ENCODE results near the gene RFC5. TPM values are rescaled to one million over a fixed set of nuclear protein-coding genes. Genes with fewer than 3 reads are reported as not detected.

The RFC5 gene
- total RNA-seq, 1 donor from 2014 or later: 73.8 TPM

DNA sequence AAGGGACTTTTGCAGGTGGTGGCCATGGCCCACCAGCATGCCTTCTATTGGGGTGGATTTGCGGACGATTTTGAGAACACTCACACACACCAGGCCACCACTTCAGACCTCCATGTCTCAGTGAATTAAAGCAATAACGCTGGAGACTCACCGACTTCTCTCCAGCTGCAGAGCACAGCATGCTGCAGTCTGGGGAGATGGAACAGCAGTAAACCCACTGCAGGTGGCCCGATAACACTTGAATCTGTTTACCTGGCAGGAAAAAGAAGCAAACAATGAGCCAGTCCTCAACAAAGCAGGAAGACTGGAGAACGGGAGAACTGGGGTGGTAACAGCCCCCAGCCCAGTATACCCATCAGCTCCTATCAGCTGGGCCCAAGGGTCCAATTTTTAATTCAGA is 21.6 kb downstream of the RFC5 start:
- no peak for DNase-seq (ENCODE audit: low spot score)
- Mint-ChIP-seq H3K4me3 (no peak overlapping the region), H3K4me1 (ENCODE audit: low read depth) (peaks cover 60% of the 10 kb centered on the region), H3K36me3 (ENCODE audit: low read depth) (peaks cover 76% of the 10 kb centered on the region), H3K27ac (peak overlapping the region; percentile 75), H3K9me3 (no peaks in the 10 kb centered on the region), H3K27me3 (ENCODE audit: insufficient read depth) (no peaks in the 10 kb centered on the region)
- intact Hi-C loops (cut with micrococcal nuclease): loop anchor here (10.0 kb wide), 2 partner anchors 1113 to 1977 kb away; no protein-coding TSS in a partner anchor

DNA sequence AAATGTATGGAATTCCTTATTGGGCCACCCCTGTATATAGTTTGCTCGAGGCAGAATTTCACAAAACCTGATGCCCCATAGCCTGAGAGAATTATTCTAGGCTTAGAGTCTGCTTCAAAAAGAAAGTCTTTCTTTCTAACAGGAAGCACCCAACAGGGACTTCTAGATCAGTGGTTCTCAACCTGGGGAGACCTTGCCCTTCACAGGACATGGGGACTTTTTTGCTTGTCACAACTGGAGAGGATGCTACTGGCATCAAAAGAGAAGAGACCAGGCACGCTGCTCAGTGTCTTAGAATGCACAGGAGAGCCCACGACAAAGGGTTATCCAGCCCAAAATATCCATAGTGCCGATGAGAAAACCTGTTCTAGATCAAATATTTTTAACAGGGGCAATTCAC is 25.6 kb downstream of the RFC5 start:
- peak overlapping the region; percentile 89 for H3K27ac Mint-ChIP-seq
- no peak overlapping the region for H3K4me3 Mint-ChIP-seq
- intact Hi-C loops (cut with micrococcal nuclease): loop anchor here (10.0 kb wide), 1 partner anchor 263 kb away; no protein-coding TSS in a partner anchor
- no peak for DNase-seq (ENCODE audit: low spot score)
- no peaks in the 10 kb centered on the region for H3K27me3 Mint-ChIP-seq (ENCODE audit: insufficient read depth)
- H3K4me1 Mint-ChIP-seq (ENCODE audit: low read depth): peaks cover 48% of the 10 kb centered on the region
- no peaks in the 10 kb centered on the region for H3K9me3 Mint-ChIP-seq
- H3K36me3 Mint-ChIP-seq (ENCODE audit: low read depth): peaks cover 68% of the 10 kb centered on the region

DNA sequence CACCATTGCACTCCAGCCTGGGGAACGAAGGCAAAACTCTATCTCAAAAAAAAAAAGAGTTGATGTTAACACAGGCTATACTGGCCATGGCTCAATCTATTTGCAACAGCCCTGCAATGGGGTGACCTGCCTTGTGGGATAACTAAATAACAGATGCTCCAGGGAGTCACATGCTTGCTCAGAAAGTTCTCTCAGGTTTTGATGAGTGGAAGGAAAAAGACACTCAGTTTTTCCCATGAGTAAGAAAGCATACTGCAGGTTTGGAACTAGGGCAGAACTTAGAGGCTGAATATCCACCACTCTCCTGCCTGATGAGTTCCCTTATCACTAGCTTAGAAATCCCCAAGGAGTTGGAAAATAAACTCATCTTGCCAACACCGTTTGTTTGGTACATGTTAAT is 27.6 kb downstream of the RFC5 start:
- Mint-ChIP-seq H3K27ac (peak overlapping the region; percentile 95), H3K36me3 (ENCODE audit: low read depth) (peaks cover 58% of the 10 kb centered on the region), H3K4me3 (peak overlapping the region; percentile 72), H3K4me1 (ENCODE audit: low read depth) (peaks cover 47% of the 10 kb centered on the region), H3K9me3 (no peaks in the 10 kb centered on the region), H3K27me3 (ENCODE audit: insufficient read depth) (no peaks in the 10 kb centered on the region)
- intact Hi-C loops (cut with micrococcal nuclease): loop anchor here (1.0 to 10.0 kb wide), 4 partner anchors 8 to 261 kb away; partner anchors contain the start of gene RFC5
- DNase-seq (ENCODE audit: low spot score): no peak

DNA sequence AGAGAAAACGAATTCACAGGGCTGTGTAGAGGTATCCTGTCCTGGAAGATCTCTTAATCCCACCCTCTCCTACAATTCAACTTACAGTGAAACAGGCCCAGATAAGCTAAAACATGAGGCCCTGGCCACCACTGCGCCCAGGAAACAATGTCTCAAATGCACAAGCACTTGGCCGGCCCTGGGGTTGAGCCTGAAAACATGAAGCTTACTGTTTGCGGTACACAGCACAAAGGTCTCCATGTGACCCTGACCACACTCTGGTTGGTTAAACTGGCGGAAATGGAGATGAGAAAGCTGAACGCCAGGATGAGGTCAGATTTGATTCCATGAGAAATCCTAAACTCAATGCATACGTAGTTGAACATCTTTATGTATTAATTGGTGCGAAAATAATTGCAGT is 28.1 kb downstream of the RFC5 start:
- Mint-ChIP-seq H3K27me3 (ENCODE audit: insufficient read depth) (no peaks in the 10 kb centered on the region), H3K4me3 (peak overlapping the region; percentile 72), H3K4me1 (ENCODE audit: low read depth) (peaks cover 43% of the 10 kb centered on the region), H3K27ac (peak overlapping the region; percentile 95), H3K36me3 (ENCODE audit: low read depth) (peaks cover 59% of the 10 kb centered on the region), H3K9me3 (no peaks in the 10 kb centered on the region)
- intact Hi-C loops (cut with micrococcal nuclease): loop anchor here (1.0 to 10.0 kb wide), 4 partner anchors 8 to 260 kb away; partner anchors contain the start of gene RFC5
- no peak for DNase-seq (ENCODE audit: low spot score)

DNA sequence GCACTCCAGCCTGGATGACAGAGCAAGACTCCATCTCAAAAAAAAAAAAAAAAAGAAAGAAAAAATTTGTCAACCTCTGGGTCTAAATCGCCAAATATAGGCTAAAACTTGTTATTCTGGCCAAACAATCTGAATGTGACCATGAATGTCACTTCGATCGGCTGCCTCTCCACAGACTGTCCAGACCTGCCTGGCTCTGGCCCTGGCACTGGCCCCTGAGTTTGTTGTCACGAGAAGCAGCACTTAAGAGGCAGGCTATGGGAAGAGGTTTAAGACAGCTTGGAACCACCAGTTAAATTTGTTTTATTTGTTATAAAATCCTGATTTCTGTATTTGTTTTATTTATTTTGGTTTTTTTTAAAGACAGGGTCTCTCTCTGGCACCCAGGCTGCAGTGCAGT is 29.9 kb downstream of the RFC5 start:
- H3K27me3 Mint-ChIP-seq (ENCODE audit: insufficient read depth): no peaks in the 10 kb centered on the region
- H3K9me3 Mint-ChIP-seq: no peaks in the 10 kb centered on the region
- intact Hi-C loops (cut with micrococcal nuclease): loop anchor here (10.0 kb wide), 1 partner anchor 258 kb away; no protein-coding TSS in a partner anchor
- H3K36me3 Mint-ChIP-seq (ENCODE audit: low read depth): peaks cover 58% of the 10 kb centered on the region
- DNase-seq (ENCODE audit: low spot score): no peak
- H3K4me3 Mint-ChIP-seq: no peak overlapping the region
- peaks cover 43% of the 10 kb centered on the region for H3K4me1 Mint-ChIP-seq (ENCODE audit: low read depth)
- peak overlapping the region; percentile 95 for H3K27ac Mint-ChIP-seq

DNA sequence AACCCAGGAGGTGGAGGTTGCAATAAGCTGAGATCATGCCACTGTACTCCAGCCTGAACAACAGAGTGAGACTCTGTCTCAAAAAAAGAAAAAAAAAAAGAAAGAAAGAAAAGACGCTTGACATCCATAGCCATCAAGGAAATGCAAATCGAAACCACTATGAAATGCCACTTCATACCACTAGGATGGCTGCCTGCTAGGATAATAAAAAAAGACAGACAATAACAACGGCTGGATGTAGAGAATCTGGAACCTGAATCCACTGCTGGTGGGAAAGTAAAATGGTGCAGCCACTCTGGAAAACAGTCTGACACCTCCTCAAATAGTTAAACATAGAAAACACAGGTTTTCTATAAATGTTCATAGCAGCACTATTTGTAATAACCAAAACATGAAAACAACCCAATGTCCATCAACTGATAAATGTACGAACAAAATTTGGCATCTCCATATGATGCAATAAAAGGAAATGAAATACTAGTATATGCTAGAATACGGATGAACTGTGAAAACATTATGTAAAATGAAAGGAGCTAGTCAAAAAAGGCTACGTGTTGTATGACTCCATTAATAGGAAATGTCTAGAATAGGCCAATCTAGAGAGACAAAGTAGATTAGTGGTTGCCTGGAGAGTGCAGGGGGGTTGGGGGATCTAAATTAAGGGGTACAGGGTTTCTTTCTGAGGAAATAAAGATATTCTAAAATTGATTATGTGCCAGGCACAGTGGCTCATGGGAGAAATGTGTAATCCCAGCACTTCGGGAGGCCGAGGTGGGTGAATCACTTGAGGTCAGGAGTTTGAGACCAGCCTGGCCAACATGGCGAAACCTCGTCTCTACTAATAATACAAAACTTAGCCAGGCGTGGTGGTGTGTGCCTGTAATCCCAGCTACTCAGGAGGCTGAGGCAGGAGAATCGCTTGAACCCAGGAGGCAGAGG is 34.7 kb downstream of the RFC5 start:
- DNase-seq (ENCODE audit: low spot score): no peak
- Mint-ChIP-seq H3K27ac (peak overlapping the region; percentile 87), H3K4me1 (ENCODE audit: low read depth) (peaks cover 41% of the 10 kb centered on the region), H3K36me3 (ENCODE audit: low read depth) (peaks cover 43% of the 10 kb centered on the region), H3K27me3 (ENCODE audit: insufficient read depth) (no peaks in the 10 kb centered on the region), H3K9me3 (no peaks in the 10 kb centered on the region), H3K4me3 (no peak overlapping the region)
- intact Hi-C loops (cut with micrococcal nuclease): no loop called here

DNA sequence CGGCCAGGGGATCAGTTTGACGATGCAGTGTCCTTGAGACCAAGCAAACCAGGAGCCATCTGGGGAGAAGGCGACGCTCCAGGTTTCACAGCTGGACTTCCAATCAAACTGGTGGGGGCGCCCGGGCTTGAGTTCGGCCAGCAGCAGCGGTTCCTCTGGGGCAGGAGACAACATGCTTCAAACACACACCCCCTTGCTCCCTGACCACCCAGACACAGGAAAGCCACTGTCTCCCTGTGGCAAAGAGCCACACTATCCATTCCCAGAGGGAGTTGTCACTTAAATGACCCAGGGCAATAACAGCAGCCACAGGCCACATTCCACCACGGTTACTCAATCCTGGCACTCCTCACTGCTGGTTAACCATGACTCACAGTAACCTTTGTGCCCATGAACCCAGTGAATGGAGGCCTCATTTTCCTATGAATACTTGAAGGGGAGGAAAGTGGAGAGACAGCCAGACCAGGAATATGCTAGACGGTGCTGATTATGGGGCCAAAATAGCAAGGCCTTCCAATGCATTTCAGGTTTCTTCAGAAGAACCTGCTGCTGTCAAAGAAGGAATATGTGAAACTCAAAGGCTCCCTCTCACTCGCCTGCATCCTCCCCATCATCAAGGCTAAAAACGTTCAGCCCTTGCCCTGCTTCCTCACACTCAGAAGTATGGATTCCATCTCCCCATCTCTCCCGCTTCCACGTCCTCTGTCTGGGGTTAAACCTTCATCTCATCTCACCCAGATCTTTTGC is 36.0 kb downstream of the RFC5 start:
- Mint-ChIP-seq H3K9me3 (no peaks in the 10 kb centered on the region), H3K4me3 (no peak overlapping the region), H3K36me3 (ENCODE audit: low read depth) (peaks cover 40% of the 10 kb centered on the region), H3K27me3 (ENCODE audit: insufficient read depth) (no peaks in the 10 kb centered on the region), H3K4me1 (ENCODE audit: low read depth) (peaks cover 43% of the 10 kb centered on the region), H3K27ac (peak overlapping the region; percentile 87)
- intact Hi-C loops (cut with micrococcal nuclease): loop anchor here (1.0 kb wide), 3 partner anchors 8 to 17 kb away; no protein-coding TSS in a partner anchor
- no peak for DNase-seq (ENCODE audit: low spot score)

DNA sequence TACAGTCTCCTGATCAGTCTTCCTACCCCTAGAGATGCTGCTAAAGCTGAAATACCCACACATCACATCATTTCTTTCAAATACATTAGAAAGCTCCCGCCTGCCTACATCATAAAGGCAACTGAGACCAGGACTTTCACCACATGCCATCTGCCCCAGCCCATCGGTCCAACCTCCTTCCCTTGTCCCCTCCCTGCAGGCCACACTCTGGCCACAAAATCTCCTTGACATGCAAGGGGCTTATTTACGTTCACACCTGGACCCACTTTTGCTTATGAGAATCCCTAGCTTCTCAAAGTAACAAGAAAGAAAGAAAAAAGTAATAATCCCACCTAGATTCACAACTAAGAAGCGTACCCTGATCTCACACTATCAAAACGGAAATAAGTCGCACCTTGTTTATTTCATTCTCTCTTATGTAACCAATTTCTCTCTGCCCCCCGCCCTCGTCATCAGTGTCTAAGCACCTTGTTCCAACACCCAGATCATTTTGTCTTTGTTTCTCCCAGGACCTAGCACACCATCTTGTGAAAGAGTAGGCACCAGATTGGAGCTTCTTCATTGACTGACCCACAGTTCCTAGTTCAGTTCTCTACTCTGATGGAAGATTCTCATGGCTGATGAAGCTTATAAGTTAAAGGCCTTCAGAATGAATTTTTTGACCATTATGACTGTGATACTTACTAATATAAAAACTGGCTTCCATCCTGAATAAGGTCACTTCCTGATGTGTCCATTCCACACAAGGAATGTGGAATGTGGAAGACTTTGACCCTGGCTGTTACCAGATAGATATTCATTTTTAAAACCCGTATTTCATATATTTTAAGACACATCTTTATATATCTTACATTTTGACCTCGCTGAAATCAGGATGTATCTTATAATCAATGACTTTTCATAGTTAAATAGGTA is 36.8 kb downstream of the RFC5 start:
- intact Hi-C loops (cut with micrococcal nuclease): no loop called here
- DNase-seq (ENCODE audit: low spot score): no peak
- H3K9me3 Mint-ChIP-seq: no peaks in the 10 kb centered on the region
- H3K4me3 Mint-ChIP-seq: no peak overlapping the region
- peak overlapping the region; percentile 87 for H3K27ac Mint-ChIP-seq
- H3K4me1 Mint-ChIP-seq (ENCODE audit: low read depth): peaks cover 43% of the 10 kb centered on the region
- H3K27me3 Mint-ChIP-seq (ENCODE audit: insufficient read depth): no peaks in the 10 kb centered on the region
- H3K36me3 Mint-ChIP-seq (ENCODE audit: low read depth): peaks cover 40% of the 10 kb centered on the region

DNA sequence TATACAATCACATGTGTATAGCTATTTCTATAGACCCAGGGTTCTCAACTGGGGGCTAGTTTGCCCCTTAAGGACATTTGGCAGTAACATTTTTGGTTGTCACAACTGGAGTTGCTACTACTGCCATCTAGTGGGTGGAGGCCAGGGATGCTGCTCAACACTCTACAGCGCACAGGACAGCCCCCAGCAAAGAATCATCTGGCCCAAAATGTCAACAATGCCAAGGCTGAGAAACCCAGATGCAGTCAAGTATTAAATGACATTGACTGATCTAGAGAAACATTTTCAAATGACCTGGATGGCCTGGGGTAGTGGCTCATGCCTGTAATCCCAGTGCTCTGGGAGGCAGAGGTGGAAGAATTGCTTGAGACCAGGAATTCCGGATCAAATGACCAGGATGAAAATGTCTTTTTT is 38.6 kb downstream of the RFC5 start:
- Mint-ChIP-seq H3K36me3 (ENCODE audit: low read depth) (peaks cover 37% of the 10 kb centered on the region), H3K9me3 (no peaks in the 10 kb centered on the region), H3K4me1 (ENCODE audit: low read depth) (peaks cover 61% of the 10 kb centered on the region), H3K4me3 (peak overlapping the region; percentile 60), H3K27ac (peak overlapping the region; percentile 50), H3K27me3 (ENCODE audit: insufficient read depth) (no peaks in the 10 kb centered on the region)
- peak; percentile 55 for DNase-seq (ENCODE audit: low spot score)
- intact Hi-C loops (cut with micrococcal nuclease): loop anchor here (1.0 to 5.0 kb wide), 4 partner anchors 10 to 180 kb away; partner anchors contain the start of genes KSR2 and RFC5

DNA sequence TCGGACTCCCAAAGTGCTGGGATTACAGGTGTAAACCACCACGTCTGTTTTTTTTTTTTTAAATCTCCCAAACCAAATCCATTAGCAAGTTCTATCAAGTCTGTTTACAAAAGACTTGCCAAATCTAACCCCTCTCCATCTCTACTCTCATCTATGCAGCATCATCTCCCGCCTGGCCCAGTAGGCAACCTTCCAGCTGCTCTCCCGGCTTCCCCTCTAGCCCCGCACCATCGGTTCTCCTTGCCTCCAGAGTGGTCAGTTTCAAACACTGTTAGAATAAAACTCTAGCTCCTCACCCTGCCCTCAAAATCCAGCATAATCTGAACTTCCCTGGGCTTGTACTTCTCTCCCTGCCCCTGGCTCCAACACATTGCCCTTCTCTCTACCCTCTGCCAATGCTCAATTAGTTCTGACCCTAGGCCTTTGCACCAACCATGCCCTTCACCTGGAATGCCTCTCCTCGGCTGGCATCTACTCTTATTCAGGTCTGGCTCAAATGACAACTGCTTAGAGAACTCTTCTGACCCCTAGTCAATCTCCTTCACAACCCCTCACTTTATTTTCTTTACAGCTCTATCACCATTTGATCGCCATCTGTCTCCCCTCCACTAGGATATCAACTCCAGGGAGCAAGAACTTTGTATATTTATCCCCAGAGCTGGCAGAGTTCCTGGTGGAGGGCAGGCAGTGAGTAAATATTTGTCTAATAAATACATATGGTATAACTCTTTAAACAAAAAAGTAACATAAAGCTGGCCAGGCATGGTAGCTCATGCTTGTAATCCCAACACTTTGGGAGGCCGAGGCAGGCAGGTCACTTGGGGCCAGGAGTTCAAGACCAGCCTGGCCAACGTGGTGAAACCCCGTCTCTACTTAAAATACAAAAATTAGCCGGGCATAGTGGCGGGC is 39.6 kb downstream of the RFC5 start:
- intact Hi-C loops (cut with micrococcal nuclease): loop anchor here (1.0 to 5.0 kb wide), 4 partner anchors 11 to 181 kb away; partner anchors contain the start of genes KSR2 and RFC5
- Mint-ChIP-seq H3K9me3 (no peaks in the 10 kb centered on the region), H3K36me3 (ENCODE audit: low read depth) (peaks cover 33% of the 10 kb centered on the region), H3K27me3 (ENCODE audit: insufficient read depth) (no peaks in the 10 kb centered on the region), H3K4me1 (ENCODE audit: low read depth) (peaks cover 61% of the 10 kb centered on the region), H3K4me3 (peak overlapping the region; percentile 7), H3K27ac (peak overlapping the region; percentile 18)
- no peak for DNase-seq (ENCODE audit: low spot score)

DNA sequence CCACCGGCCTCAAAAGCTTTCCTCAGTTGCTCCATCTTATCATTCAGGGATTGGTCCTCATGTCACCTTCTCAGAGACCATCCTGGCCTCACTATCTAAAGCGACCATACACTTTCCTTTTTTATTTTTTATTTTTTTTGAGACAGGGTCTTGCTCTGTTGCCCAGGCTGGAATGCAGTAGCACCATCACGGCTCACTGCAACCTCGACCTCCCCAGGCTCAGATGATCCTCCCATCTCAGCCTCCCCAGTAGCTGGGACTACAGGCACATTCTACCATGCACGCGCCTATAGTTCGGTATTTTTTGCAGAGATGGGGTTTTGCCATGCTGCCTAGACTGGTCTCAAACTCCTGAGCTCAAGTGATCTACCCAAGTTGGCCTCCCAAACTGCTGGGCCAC is 41.7 kb downstream of the RFC5 start:
- Mint-ChIP-seq H3K27ac (peak overlapping the region; percentile 26), H3K36me3 (ENCODE audit: low read depth) (peaks cover 22% of the 10 kb centered on the region), H3K4me1 (ENCODE audit: low read depth) (peaks cover 47% of the 10 kb centered on the region), H3K27me3 (ENCODE audit: insufficient read depth) (no peaks in the 10 kb centered on the region), H3K9me3 (no peaks in the 10 kb centered on the region), H3K4me3 (no peak overlapping the region)
- no peak for DNase-seq (ENCODE audit: low spot score)
- intact Hi-C loops (cut with micrococcal nuclease): loop anchor here (5.0 kb wide), 1 partner anchor 91 kb away; the partner anchor contains the start of gene KSR2
